Kidney tubule cell (primary cell): ENCODE results near the gene ZNF25.
A peak's percentile ranks its signal among the peaks of the same experiment; 100 is the strongest.
"Not testable (repeated sequence)": the region's sequence is repeated elsewhere in the genome, so short reads cannot be mapped to it uniquely, and the experiment has no call there.

Experiments used
- DNase-seq: peaks from one replicate; pipeline ENCODE4 v3.0.0-alpha.2; 2018; ENCODE audit warnings: low spot score

Gene ZNF25

GRCh38 chr10:37947526-37947925 is 28.9 kb downstream of the ZNF25 start:
- DNase-seq = peak; percentile 87

- no peak for DNase-seq
Observed at GRCh38 chr10:37937864-37938263, 38.6 kb downstream of the ZNF25 start.

GRCh38 chr10:37934791-37935190 is 41.7 kb downstream of the ZNF25 start:
- no peak for DNase-seq

- peak; percentile 17 for DNase-seq
Observed at GRCh38 chr10:37930423-37930822, 46.0 kb downstream of the ZNF25 start.

GRCh38 chr10:37908165-37908564 is 68.3 kb downstream of the ZNF25 start:
- not testable (repeated sequence) for DNase-seq

- DNase-seq = no peak
Observed at GRCh38 chr10:37906382-37906781, 70.1 kb downstream of the ZNF25 start.
